Measurements from ENCODE around the gene PAM. TPM values are rescaled to one million over a fixed set of nuclear protein-coding genes. Genes with fewer than 3 reads are reported as not detected.

PAM gene
- total and polyA plus RNA-seq, 3 donors from 2014 or later = 65.5 to 92.5 (median 77.5) TPM

DNA sequence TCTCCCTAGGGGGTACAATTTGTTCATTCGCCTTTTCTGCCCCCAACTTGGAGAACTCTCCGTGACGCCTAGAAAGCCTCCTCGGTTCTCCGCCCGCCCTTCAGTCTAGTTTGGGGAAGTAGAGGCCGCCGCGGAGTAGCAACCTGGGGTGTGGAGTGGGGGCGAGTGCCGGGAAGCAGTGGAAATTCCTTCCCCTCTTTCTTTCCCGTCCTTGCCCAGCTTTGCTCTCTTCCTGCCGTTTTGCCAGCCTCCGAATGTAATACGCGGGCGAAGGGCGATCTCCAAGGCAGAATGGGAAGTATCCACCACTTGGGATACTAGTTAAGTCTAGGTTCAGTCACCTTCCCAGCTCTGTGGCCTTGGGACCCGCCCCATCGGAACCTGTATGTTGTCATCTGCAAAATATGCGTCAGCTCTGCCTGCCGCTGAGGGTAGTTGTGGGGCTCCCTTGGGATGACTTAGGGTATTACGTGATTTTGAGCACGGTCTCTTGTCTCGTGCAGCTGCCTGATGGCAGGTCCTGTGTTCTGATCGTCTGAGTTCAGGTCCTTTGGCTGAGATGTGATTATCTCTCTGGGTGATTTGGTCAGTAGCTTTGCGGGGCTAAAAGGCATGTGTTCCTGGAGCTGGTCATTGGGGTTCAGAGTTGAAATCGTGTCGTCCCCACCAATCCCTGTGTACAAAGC, 724 bp downstream of the PAM start:
- Histone ChIP-seq H3K9me3 (no peaks in the 10 kb centered on the region), H3K4me3 (peak overlapping the region; percentile 71 to 84), H3K4me1 (peaks cover 11% of the 10 kb centered on the region), H3K27me3 (no peaks in the 10 kb centered on the region), H3K27ac (peak overlapping the region; percentile 66 to 72), H3K36me3 (ENCODE audit: low read depth, missing control alignments) (no peaks in the 10 kb centered on the region)
- peak; percentile 50 for DNase-seq
- TF ChIP-seq POLR2A (IDR thresholded peaks at IDR 0.05) = no peak
- TF ChIP-seq CTCF (IDR thresholded peaks at IDR 0.05) = no peak
- 0 to 1% methylated on average over 22 to 29 of the region's 29 CpGs for WGBS, 2 donors
- intact Hi-C loops (cut with DNase I; ENCODE audit: low total_unique reads) = no loop called here

DNA sequence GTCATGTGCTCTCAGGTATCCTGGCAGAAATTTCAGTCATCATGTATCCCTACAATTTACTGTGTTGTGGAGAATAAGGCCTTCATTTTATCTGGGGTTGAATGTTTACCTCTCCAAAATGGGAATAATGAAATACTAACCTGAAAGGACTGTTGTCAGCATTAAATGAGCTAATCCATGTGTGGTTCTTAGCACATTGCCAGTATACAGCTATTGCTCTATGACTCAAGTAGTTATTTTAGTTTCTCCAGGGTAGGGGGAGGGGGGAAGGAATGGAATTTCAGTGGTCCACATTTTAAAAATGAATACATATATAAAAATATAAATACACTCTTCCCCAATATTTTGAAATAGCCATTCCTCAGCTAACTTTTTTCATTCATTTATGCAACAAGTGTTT, 3.5 kb downstream of the PAM start:
- Histone ChIP-seq H3K9me3 (no peaks in the 10 kb centered on the region), H3K4me3 (no peak overlapping the region), H3K36me3 (ENCODE audit: low read depth, missing control alignments) (no peaks in the 10 kb centered on the region), H3K4me1 (peaks cover 11% of the 10 kb centered on the region), H3K27ac (no peak overlapping the region), H3K27me3 (no peaks in the 10 kb centered on the region)
- intact Hi-C loops (cut with DNase I; ENCODE audit: low total_unique reads) = no loop called here
- TF ChIP-seq POLR2A (IDR thresholded peaks at IDR 0.05) = no peak
- TF ChIP-seq CTCF (IDR thresholded peaks at IDR 0.05) = no peak
- DNase-seq = no peak

GRCh38 chr5:102759289-102759688, 4.2 kb downstream of the PAM start:
- peaks cover 9% of the 10 kb centered on the region for H3K4me1 ChIP-seq
- no peak overlapping the region for H3K27ac ChIP-seq
- DNase-seq = no peak
- H3K27me3 ChIP-seq = no peaks in the 10 kb centered on the region
- 96 to 100% methylated on average over 1 of the region's 1 CpG for WGBS, 2 donors
- H3K36me3 ChIP-seq (ENCODE audit: low read depth, missing control alignments) = no peaks in the 10 kb centered on the region
- H3K4me3 ChIP-seq = no peak overlapping the region
- H3K9me3 ChIP-seq = no peaks in the 10 kb centered on the region
- intact Hi-C loops (cut with DNase I; ENCODE audit: low total_unique reads) = no loop called here
- TF ChIP-seq POLR2A (IDR thresholded peaks at IDR 0.05) (no peak), CTCF (IDR thresholded peaks at IDR 0.05) (no peak)

DNA sequence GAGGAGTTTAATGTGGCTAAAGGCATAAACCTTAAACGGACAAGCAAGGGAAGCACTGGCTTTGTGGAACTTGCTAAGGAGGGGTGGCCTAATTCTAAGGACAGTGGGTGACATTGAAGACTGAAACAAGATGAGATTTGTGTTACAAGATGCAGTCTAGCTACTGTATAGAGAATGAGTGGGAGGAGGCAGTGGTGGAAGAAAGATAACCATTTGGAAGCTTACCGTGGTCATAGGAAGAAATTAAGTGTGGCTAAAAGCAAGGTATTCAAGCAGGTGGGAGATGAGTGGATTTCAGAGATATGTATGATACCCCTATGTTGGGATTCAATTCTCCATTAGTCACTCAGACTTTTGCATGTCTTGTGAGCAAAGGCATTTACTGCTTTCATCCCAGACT, 4.6 kb downstream of the PAM start:
- no peak overlapping the region for H3K27ac ChIP-seq
- no peaks in the 10 kb centered on the region for H3K36me3 ChIP-seq (ENCODE audit: low read depth, missing control alignments)
- no peak for TF ChIP-seq CTCF (IDR thresholded peaks at IDR 0.05)
- no peak for TF ChIP-seq POLR2A (IDR thresholded peaks at IDR 0.05)
- no peaks in the 10 kb centered on the region for H3K9me3 ChIP-seq
- peaks cover 6% of the 10 kb centered on the region for H3K4me1 ChIP-seq
- no peak for DNase-seq
- H3K27me3 ChIP-seq = no peaks in the 10 kb centered on the region
- 58 to 66% methylated on average over 2 of the region's 2 CpGs for WGBS, 2 donors
- intact Hi-C loops (cut with DNase I; ENCODE audit: low total_unique reads) = no loop called here
- no peak overlapping the region for H3K4me3 ChIP-seq

- DNase-seq = no peak
Observed at GRCh38 chr5:102760815-102761214, 5.7 kb downstream of the PAM start.

More at GRCh38 chr5:102760815-102761214, 5.7 kb downstream of the PAM start:
- Histone ChIP-seq H3K4me1 (peaks cover 6% of the 10 kb centered on the region), H3K27ac (no peak overlapping the region), H3K36me3 (ENCODE audit: low read depth, missing control alignments) (no peaks in the 10 kb centered on the region), H3K9me3 (no peaks in the 10 kb centered on the region), H3K27me3 (no peaks in the 10 kb centered on the region), H3K4me3 (no peak overlapping the region)
- 35 to 42% methylated on average over 2 of the region's 2 CpGs for WGBS, 2 donors
- intact Hi-C loops (cut with DNase I; ENCODE audit: low total_unique reads) = no loop called here
- TF ChIP-seq POLR2A (IDR thresholded peaks at IDR 0.05) = no peak
- no peak for TF ChIP-seq CTCF (IDR thresholded peaks at IDR 0.05)

Measured in testis (tissue), 3 donors.